Measurements from ENCODE around the gene PDE4A.
A peak's percentile ranks its signal among the peaks of the same experiment; 100 is the strongest.

Gene PDE4A

GRCh38 chr19:10501971-10502523, 81.7 kb downstream of the PDE4A start:
- Histone ChIP-seq H3K9ac (ENCODE audit: low read length) (peak overlapping the region; percentile 98), H3K23ac (ENCODE audit: low read length) (no peak overlapping the region), H3K4me2 (ENCODE audit: low read length) (peak overlapping the region; percentile 92), H2BK12ac (ENCODE audit: low read length) (peak overlapping the region; percentile 2), H3K18ac (ENCODE audit: low read length) (peak overlapping the region; percentile 83), H2BK120ac (ENCODE audit: insufficient read depth, low read length, poor library complexity) (peak overlapping the region; percentile 96), H4K12ac (ENCODE audit: low read depth, low read length) (peak overlapping the region; percentile 97), H3K27me3 (ENCODE audit: insufficient read depth, low read length) (no peaks in the 10 kb centered on the region), H2AK5ac (ENCODE audit: low read length) (peak overlapping the region; percentile 11), H4K91ac (ENCODE audit: low read depth, low read length) (peak overlapping the region; percentile 98), H3K4ac (ENCODE audit: low read depth, low read length) (peak overlapping the region; percentile 66), H3K27ac (ENCODE audit: low read depth, low read length) (peak overlapping the region; percentile 68), H2AFZ (ENCODE audit: insufficient read depth, low read length, poor library complexity) (peak overlapping the region; percentile 63), H3K79me1 (ENCODE audit: low read length) (peaks cover 17% of the 10 kb centered on the region), H3K9me3 (ENCODE audit: insufficient read depth, low read depth, low read length) (peaks cover 3% of the 10 kb centered on the region), H4K8ac (ENCODE audit: low read depth, low read length) (peak overlapping the region; percentile 88), H3K14ac (ENCODE audit: low read length) (peak overlapping the region; percentile 60), H3K79me2 (ENCODE audit: control insufficient read depth, insufficient read depth, low read length, poor library complexity) (peaks cover 17% of the 10 kb centered on the region), H3K36me3 (ENCODE audit: control insufficient read depth in 1 of 2, insufficient read depth in 2 of 2, low read length in 2 of 2) (peaks cover 18 to 19% of the 10 kb centered on the region in 2 experiments), H3K4me3 (ENCODE audit: low read depth, low read length) (peak overlapping the region; percentile 89), H2BK5ac (ENCODE audit: low read depth, low read length, poor library complexity) (peak overlapping the region; percentile 50), H3K4me1 (ENCODE audit: control insufficient read depth in 1 of 2, insufficient read depth in 2 of 2, low read length in 2 of 2) (peaks cover 8 to 10% of the 10 kb centered on the region in 2 experiments)
- no CpG with 5 or more reads among the region's 35 CpGs for WGBS (ENCODE audit: extremely low coverage, insufficient coverage, insufficient read length)
- DNase-seq: peak in 1 of 2 donors; percentile 40

GRCh38 chr19:10502524-10503001, 82.2 kb downstream of the PDE4A start:
- Histone ChIP-seq H3K9me3 (ENCODE audit: insufficient read depth, low read depth, low read length) (peaks cover 3% of the 10 kb centered on the region), H4K8ac (ENCODE audit: low read depth, low read length) (peak overlapping the region; percentile 95), H3K4me3 (ENCODE audit: low read depth, low read length) (peak overlapping the region; percentile 89), H2AFZ (ENCODE audit: insufficient read depth, low read length, poor library complexity) (peak overlapping the region; percentile 63), H3K4me2 (ENCODE audit: low read length) (peak overlapping the region; percentile 92), H2BK5ac (ENCODE audit: low read depth, low read length, poor library complexity) (peak overlapping the region; percentile 53), H2AK5ac (ENCODE audit: low read length) (peak overlapping the region; percentile 17), H3K14ac (ENCODE audit: low read length) (peak overlapping the region; percentile 90), H4K91ac (ENCODE audit: low read depth, low read length) (peak overlapping the region; percentile 98), H3K79me1 (ENCODE audit: low read length) (peaks cover 17% of the 10 kb centered on the region), H3K18ac (ENCODE audit: low read length) (peak overlapping the region; percentile 97), H3K4ac (ENCODE audit: low read depth, low read length) (peak overlapping the region; percentile 77), H4K12ac (ENCODE audit: low read depth, low read length) (peak overlapping the region; percentile 97), H3K27ac (ENCODE audit: low read depth, low read length) (peak overlapping the region; percentile 69), H3K79me2 (ENCODE audit: control insufficient read depth, insufficient read depth, low read length, poor library complexity) (peaks cover 17% of the 10 kb centered on the region), H3K9ac (ENCODE audit: low read length) (peak overlapping the region; percentile 98), H2BK12ac (ENCODE audit: low read length) (peak overlapping the region; percentile 9), H3K4me1 (ENCODE audit: control insufficient read depth in 1 of 2, insufficient read depth in 2 of 2, low read length in 2 of 2) (peaks cover 8 to 10% of the 10 kb centered on the region in 2 experiments), H3K27me3 (ENCODE audit: insufficient read depth, low read length) (no peaks in the 10 kb centered on the region), H2BK120ac (ENCODE audit: insufficient read depth, low read length, poor library complexity) (peak overlapping the region; percentile 96), H3K23ac (ENCODE audit: low read length) (no peak overlapping the region), H3K36me3 (ENCODE audit: control insufficient read depth in 1 of 2, insufficient read depth in 2 of 2, low read length in 2 of 2) (peaks cover 14% of the 10 kb centered on the region in 2 experiments)
- peak; percentile 81 to 92 for DNase-seq
- no CpG with 5 or more reads among the region's 65 CpGs for WGBS (ENCODE audit: extremely low coverage, insufficient coverage, insufficient read length)

- Histone ChIP-seq H4K8ac (ENCODE audit: low read depth, low read length) (peak within 1 kb of the TSS; percentile 95), H3K9me3 (ENCODE audit: insufficient read depth, low read depth, low read length) (peaks cover 3% of the 10 kb centered on the region), H3K79me2 (ENCODE audit: control insufficient read depth, insufficient read depth, low read length, poor library complexity) (peaks cover 17% of the 10 kb centered on the region), H2BK120ac (ENCODE audit: insufficient read depth, low read length, poor library complexity) (peak within 1 kb of the TSS; percentile 96), H3K4me2 (ENCODE audit: low read length) (peak within 1 kb of the TSS; percentile 92), H3K9ac (ENCODE audit: low read length) (peak within 1 kb of the TSS; percentile 98), H2BK12ac (ENCODE audit: low read length) (peak within 1 kb of the TSS; percentile 9), H2AFZ (ENCODE audit: insufficient read depth, low read length, poor library complexity) (peak within 1 kb of the TSS; percentile 63), H4K12ac (ENCODE audit: low read depth, low read length) (peak within 1 kb of the TSS; percentile 97), H3K14ac (ENCODE audit: low read length) (peak within 1 kb of the TSS; percentile 90), H3K27me3 (ENCODE audit: insufficient read depth, low read length) (no peaks in the 10 kb centered on the region), H3K79me1 (ENCODE audit: low read length) (peaks cover 17% of the 10 kb centered on the region), H3K4ac (ENCODE audit: low read depth, low read length) (peak within 1 kb of the TSS; percentile 77), H3K27ac (ENCODE audit: low read depth, low read length) (peak within 1 kb of the TSS; percentile 69), H3K4me1 (ENCODE audit: control insufficient read depth in 1 of 2, insufficient read depth in 2 of 2, low read length in 2 of 2) (peaks cover 8 to 10% of the 10 kb centered on the region in 2 experiments), H3K4me3 (ENCODE audit: low read depth, low read length) (peak within 1 kb of the TSS; percentile 89), H2AK5ac (ENCODE audit: low read length) (peak within 1 kb of the TSS; percentile 17), H3K18ac (ENCODE audit: low read length) (peak within 1 kb of the TSS; percentile 97), H2BK5ac (ENCODE audit: low read depth, low read length, poor library complexity) (peak within 1 kb of the TSS; percentile 53), H4K91ac (ENCODE audit: low read depth, low read length) (peak within 1 kb of the TSS; percentile 98), H3K23ac (ENCODE audit: low read length) (no peak within 1 kb of the TSS), H3K36me3 (ENCODE audit: control insufficient read depth in 1 of 2, insufficient read depth in 2 of 2, low read length in 2 of 2) (peaks cover 13 to 14% of the 10 kb centered on the region in 2 experiments)
- DNase-seq: peak; percentile 52 to 60
- no CpG with 5 or more reads among the region's 73 CpGs for WGBS (ENCODE audit: extremely low coverage, insufficient coverage, insufficient read length)
Observed at GRCh38 chr19:10503002-10503789, 82.9 kb downstream of the PDE4A start, which contains the start of gene KEAP1. Gene KEAP1, minus strand, starts transcription at chr19:10503356. Its CDS starts 3,323 bp downstream, at chr19:10500033.

- Histone ChIP-seq H3K36me3 (ENCODE audit: control insufficient read depth in 1 of 2, insufficient read depth in 2 of 2, low read length in 2 of 2) (no peaks in the 10 kb centered on the region), H4K91ac (ENCODE audit: low read depth, low read length) (no peak overlapping the region), H3K9ac (ENCODE audit: low read length) (no peak overlapping the region), H3K4me1 (ENCODE audit: control insufficient read depth in 1 of 2, insufficient read depth in 2 of 2, low read length in 2 of 2) (peaks cover 10 to 14% of the 10 kb centered on the region in 2 experiments), H4K8ac (ENCODE audit: low read depth, low read length) (no peak overlapping the region), H3K23ac (ENCODE audit: low read length) (no peak overlapping the region), H2BK12ac (ENCODE audit: low read length) (no peak overlapping the region), H3K18ac (ENCODE audit: low read length) (no peak overlapping the region), H3K27ac (ENCODE audit: low read depth, low read length) (no peak overlapping the region), H3K14ac (ENCODE audit: low read length) (no peak overlapping the region), H4K12ac (ENCODE audit: low read depth, low read length) (no peak overlapping the region), H3K79me2 (ENCODE audit: control insufficient read depth, insufficient read depth, low read length, poor library complexity) (peaks cover 16% of the 10 kb centered on the region), H2AK5ac (ENCODE audit: low read length) (no peak overlapping the region), H3K79me1 (ENCODE audit: low read length) (peaks cover 17% of the 10 kb centered on the region), H2BK5ac (ENCODE audit: low read depth, low read length, poor library complexity) (no peak overlapping the region), H3K4me2 (ENCODE audit: low read length) (no peak overlapping the region), H3K4ac (ENCODE audit: low read depth, low read length) (no peak overlapping the region), H3K27me3 (ENCODE audit: insufficient read depth, low read length) (no peaks in the 10 kb centered on the region), H2BK120ac (ENCODE audit: insufficient read depth, low read length, poor library complexity) (no peak overlapping the region), H3K4me3 (ENCODE audit: low read depth, low read length) (no peak overlapping the region), H3K9me3 (ENCODE audit: insufficient read depth, low read depth, low read length) (no peaks in the 10 kb centered on the region), H2AFZ (ENCODE audit: insufficient read depth, low read length, poor library complexity) (no peak overlapping the region)
- no CpG with 5 or more reads among the region's 17 CpGs for WGBS (ENCODE audit: extremely low coverage, insufficient coverage, insufficient read length)
- DNase-seq: peak; percentile 62 to 89
Observed at GRCh38 chr19:10505583-10506229, 85.4 kb downstream of the PDE4A start.
